GM13977 (cell line): ENCODE measurements around the gene STARD9.

Experiments
- DNase-seq: peaks from one replicate; pipeline ENCODE4 v3.0.0; 2012; ENCODE audit warnings: low spot score
- in situ Hi-C: fragments of 300-500 bp; cut with MboI; formaldehyde crosslinking; loops from one replicate; pipeline ENCODE4 v1.12.0; 2022; ENCODE audit warnings: low sequenced_read_pairs, low pct_unique_long_range_greater_than_20kb, mixed read lengths, inconsistent platforms; ENCODE audit not compliant: unreplicated experiment
- TF ChIP-seq, protein P1 (sequence below): IDR thresholded peaks from 2 replicates; pipeline ENCODE4 v1.5.1; 2012; ENCODE audit warnings: mild to moderate bottlenecking, control low read depth; ENCODE audit not compliant: insufficient read depth; ENCODE audit errors: extremely low read depth, missing control alignments

The STARD9 gene

DNA sequence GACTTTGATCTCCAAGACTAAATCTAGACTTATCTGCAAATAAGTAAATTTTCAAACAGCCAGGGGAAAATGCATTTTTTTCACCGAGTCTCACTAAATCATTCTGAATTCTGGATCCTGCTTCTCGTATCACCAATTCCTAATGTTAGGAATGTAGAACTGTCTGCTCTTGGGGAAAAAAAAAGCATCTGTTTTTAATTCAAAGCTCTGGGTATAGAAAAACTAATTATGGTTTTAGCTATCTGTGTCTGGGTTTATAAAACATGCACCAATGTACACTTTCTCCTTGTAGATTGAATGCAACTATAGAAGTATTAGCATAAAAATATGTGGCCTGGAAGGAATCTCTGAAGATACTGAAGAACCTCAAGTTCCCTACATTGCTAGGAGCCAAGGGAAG, 166.3 kb downstream of the STARD9 start:
- in situ Hi-C loops = no loop called here
- DNase-seq = no peak
- TF ChIP-seq, protein P1, sequence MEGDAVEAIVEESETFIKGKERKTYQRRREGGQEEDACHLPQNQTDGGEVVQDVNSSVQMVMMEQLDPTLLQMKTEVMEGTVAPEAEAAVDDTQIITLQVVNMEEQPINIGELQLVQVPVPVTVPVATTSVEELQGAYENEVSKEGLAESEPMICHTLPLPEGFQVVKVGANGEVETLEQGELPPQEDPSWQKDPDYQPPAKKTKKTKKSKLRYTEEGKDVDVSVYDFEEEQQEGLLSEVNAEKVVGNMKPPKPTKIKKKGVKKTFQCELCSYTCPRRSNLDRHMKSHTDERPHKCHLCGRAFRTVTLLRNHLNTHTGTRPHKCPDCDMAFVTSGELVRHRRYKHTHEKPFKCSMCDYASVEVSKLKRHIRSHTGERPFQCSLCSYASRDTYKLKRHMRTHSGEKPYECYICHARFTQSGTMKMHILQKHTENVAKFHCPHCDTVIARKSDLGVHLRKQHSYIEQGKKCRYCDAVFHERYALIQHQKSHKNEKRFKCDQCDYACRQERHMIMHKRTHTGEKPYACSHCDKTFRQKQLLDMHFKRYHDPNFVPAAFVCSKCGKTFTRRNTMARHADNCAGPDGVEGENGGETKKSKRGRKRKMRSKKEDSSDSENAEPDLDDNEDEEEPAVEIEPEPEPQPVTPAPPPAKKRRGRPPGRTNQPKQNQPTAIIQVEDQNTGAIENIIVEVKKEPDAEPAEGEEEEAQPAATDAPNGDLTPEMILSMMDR = no peak

DNA sequence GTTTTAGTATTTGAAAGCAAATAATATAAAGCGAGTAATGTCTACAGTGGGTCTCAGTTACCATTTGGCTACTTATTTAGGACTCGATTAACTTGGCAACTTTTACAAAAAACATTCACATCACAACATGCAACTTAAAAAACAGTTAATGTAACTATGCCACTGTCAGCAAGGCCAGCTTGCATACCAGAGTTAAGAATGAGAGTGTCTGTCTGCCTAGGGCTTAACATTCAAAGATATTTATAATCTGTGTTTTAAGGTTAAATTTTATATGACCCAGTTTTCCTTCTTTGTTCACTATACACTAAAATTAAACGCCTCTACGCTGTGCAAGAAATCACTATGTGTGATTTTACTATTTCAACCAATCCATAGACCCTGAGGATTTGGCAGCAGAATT, 166.7 kb downstream of the STARD9 start:
- in situ Hi-C loops = no loop called here
- no peak for DNase-seq
- TF ChIP-seq, protein P1 = no peak

DNA sequence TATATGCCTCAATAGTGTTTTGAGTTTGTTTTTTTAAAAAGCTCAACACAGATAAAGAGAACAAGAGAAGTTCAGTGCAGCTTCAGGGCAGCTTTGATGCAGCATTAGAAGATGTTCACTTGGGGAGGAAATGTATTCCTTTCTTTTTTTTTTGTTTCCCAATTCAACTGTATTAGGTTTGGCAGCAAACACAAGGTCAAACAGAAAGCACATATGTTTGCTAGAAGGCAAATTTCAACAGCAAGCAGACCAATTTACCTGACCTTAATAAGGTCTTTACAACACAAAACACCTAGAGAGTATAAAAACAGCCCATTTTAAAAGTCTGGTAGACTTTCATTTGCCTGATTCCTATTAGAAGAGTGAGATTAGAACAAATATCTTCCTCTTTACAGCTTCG, 168.8 kb downstream of the STARD9 start:
- DNase-seq = no peak
- TF ChIP-seq, protein P1 = no peak
- in situ Hi-C loops = no loop called here

DNA sequence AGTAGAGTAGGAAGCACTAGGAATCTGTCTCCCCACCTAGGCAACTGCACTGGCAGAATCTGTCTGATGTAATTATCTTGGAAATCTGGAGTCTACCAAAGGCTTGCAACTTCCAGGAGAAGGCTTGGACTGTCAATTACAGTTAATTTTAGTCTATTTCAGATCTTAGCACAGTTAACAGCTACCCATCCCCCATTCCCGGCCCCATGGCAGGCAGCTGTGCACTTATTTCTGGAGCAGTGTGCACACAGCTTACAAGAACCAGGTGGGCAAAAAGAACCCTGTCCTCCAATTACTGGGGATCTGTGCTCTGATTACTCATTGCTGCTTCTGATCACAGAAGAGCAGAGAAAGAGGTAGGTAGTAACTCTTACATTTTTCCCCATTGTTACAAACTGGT, 173.9 kb downstream of the STARD9 start:
- TF ChIP-seq, protein P1 = no peak
- no peak for DNase-seq
- in situ Hi-C loops = no loop called here

DNA sequence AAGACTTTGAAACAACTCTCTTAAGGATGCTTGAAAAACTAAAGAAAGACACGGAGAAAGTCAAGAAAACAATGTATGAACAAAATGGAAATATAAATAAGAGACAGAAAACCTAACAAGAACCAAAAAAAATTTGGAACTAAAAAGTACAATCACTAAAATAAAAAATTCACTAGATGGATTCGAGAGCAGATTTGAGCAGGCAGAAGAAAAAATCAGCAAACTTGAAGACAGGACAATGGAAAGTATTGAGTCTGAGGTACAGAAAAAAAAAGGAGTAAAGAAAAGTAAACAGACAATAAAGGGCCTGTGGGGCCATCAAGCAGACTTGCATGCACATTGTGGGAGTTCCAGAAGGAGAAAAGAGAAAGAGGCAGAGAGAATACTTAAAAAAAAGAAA, 174.9 kb downstream of the STARD9 start:
- TF ChIP-seq, protein P1 = no peak
- in situ Hi-C loops = no loop called here
- no peak for DNase-seq

DNA sequence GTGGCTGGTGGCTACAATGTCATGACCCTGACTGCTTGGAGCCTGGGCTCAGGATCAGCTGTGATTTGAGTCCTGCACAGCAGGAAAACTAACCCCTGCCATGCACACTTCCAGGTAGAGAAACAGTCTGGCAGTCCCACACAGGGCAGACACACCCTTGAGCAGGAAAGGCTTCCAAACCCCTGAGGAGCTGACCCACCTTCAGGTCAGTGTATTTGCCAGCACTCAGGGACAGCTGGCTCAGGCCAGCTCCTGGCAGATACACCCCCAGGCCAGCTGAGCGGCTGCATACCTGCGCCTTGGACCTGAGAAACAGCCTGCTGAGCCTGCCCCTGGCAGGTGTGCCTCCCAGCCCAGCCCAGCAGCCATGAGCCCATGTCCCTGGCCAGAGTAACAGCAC, 183.7 kb downstream of the STARD9 start:
- in situ Hi-C loops = no loop called here

More for the DNA sequence above, 183.7 kb downstream of the STARD9 start:
- DNase-seq = no peak
- TF ChIP-seq, protein P1 = no peak
